ENCODE data around the gene PRR5L.

The PRR5L gene

GRCh38 chr11:36288442-36289225 lies 7.5 kb upstream of the PRR5L start:
- TF ChIP-seq BHLHE40 (IDR thresholded peaks at IDR 0.05; ENCODE audit: borderline replicate concordance) (no peak), FOXK2 (IDR thresholded peaks at IDR 0.05) (no peak), PKNOX1 (IDR thresholded peaks at IDR 0.05) (no peak), FOXA1 (IDR thresholded peaks at IDR 0.05) (no peak), FOXM1 (IDR thresholded peaks at IDR 0.05; ENCODE audit: borderline replicate concordance) (no peak), NFRKB (IDR thresholded peaks at IDR 0.05) (no peak), CTBP1 (IDR thresholded peaks at IDR 0.05; ENCODE audit: borderline replicate concordance) (no peak), SP1 (IDR thresholded peaks at IDR 0.05) (no peak), LEF1 (IDR thresholded peaks at IDR 0.05; ENCODE audit: borderline replicate concordance) (no peak), ARNT (IDR thresholded peaks at IDR 0.05) (no peak), HDGF (IDR thresholded peaks at IDR 0.05; ENCODE audit: borderline replicate concordance) (no peak), SUZ12 (IDR thresholded peaks at IDR 0.05) (no peak), ZNF384 (IDR thresholded peaks at IDR 0.05) (no peak), L3MBTL2 (conservative IDR thresholded peaks at IDR 0.05) (no peak), TARDBP (IDR thresholded peaks at IDR 0.05) (no peak), ELF4 (IDR thresholded peaks at IDR 0.05) (no peak)
- no peak for DNase-seq (ENCODE audit: extremely low spot score)
- ChIA-PET CTCF (interaction anchor here (0.6 to 1.7 kb wide), 3 partner anchors 21 to 204 kb away, joined by 3 to 7 read pairs (median 3); no protein-coding TSS in a partner anchor), POLR2A (no interaction called here)

GRCh38 chr11:36289226-36289852 lies 6.7 kb upstream of the PRR5L start, which contains the start of gene COMMD9:
TSS of gene COMMD9 (minus strand) at chr11:36289424. CDS start at chr11:36289412, 12 bp downstream.
- peak; percentile 95 for DNase-seq (ENCODE audit: extremely low spot score)
- POLR2A ChIA-PET = interaction anchor here (1.2 kb wide), 1 partner anchor 204 kb away, joined by 3 read pairs; no protein-coding TSS in a partner anchor
- TF ChIP-seq FOXK2 (IDR thresholded peaks at IDR 0.05) (no peak), PKNOX1 (IDR thresholded peaks at IDR 0.05) (peak; percentile 72), ELF4 (IDR thresholded peaks at IDR 0.05) (peak; percentile 70), ARNT (IDR thresholded peaks at IDR 0.05) (0 out of 2 replicates have a peak, but pooled peaks have one; percentile 33), HDGF (IDR thresholded peaks at IDR 0.05; ENCODE audit: borderline replicate concordance) (no peak), BHLHE40 (IDR thresholded peaks at IDR 0.05; ENCODE audit: borderline replicate concordance) (no peak), CTBP1 (IDR thresholded peaks at IDR 0.05; ENCODE audit: borderline replicate concordance) (peak; percentile 20; the same call in 1 of the 2 replicates), FOXA1 (IDR thresholded peaks at IDR 0.05) (no peak), LEF1 (IDR thresholded peaks at IDR 0.05; ENCODE audit: borderline replicate concordance) (no peak), NFRKB (IDR thresholded peaks at IDR 0.05) (peak; percentile 35; the same call in 1 of the 2 replicates)
- CTCF ChIA-PET = interaction anchor here (0.6 to 1.7 kb wide), 4 partner anchors 22 to 204 kb away, joined by 3 to 7 read pairs (median 4); no protein-coding TSS in a partner anchor

GRCh38 chr11:36292311-36292722 lies 3.8 kb upstream of the PRR5L start:
- peak; percentile 48 for DNase-seq (ENCODE audit: extremely low spot score)
- CTCF ChIA-PET = interaction anchor here (0.6 to 2.2 kb wide), 6 partner anchors 11 to 201 kb away, joined by 3 to 15 read pairs (median 4); no protein-coding TSS in a partner anchor
- POLR2A ChIA-PET = interaction anchor here (0.6 kb wide), 1 partner anchor 186 kb away, joined by 3 read pairs; no protein-coding TSS in a partner anchor
- TF ChIP-seq L3MBTL2 (conservative IDR thresholded peaks at IDR 0.05) (no peak), ARNT (IDR thresholded peaks at IDR 0.05) (no peak), PKNOX1 (IDR thresholded peaks at IDR 0.05) (no peak), FOXA1 (IDR thresholded peaks at IDR 0.05) (no peak), FOXK2 (IDR thresholded peaks at IDR 0.05) (no peak), BHLHE40 (IDR thresholded peaks at IDR 0.05; ENCODE audit: borderline replicate concordance) (no peak), NFRKB (IDR thresholded peaks at IDR 0.05) (no peak)

GRCh38 chr11:36296884-36297543 lies 926 bp downstream of the PRR5L start:
- TF ChIP-seq SP1 (IDR thresholded peaks at IDR 0.05) (no peak), TARDBP (IDR thresholded peaks at IDR 0.05) (no peak), CTBP1 (IDR thresholded peaks at IDR 0.05; ENCODE audit: borderline replicate concordance) (no peak), HDGF (IDR thresholded peaks at IDR 0.05; ENCODE audit: borderline replicate concordance) (no peak)
- ChIA-PET CTCF (no interaction called here), POLR2A (no interaction called here)
- no peak for DNase-seq (ENCODE audit: extremely low spot score)

GRCh38 chr11:36300650-36301049 lies 4.6 kb downstream of the PRR5L start:
- POLR2A ChIA-PET = no interaction called here
- CTCF ChIA-PET = interaction anchor here (0.6 kb wide), 1 partner anchor 76 kb away, joined by 3 read pairs; no protein-coding TSS in a partner anchor
- DNase-seq (ENCODE audit: extremely low spot score) = no peak
- no peak for TF ChIP-seq BHLHE40 (IDR thresholded peaks at IDR 0.05; ENCODE audit: borderline replicate concordance)
- TF ChIP-seq FOXA1 (IDR thresholded peaks at IDR 0.05) = no peak
- TF ChIP-seq ZNF384 (IDR thresholded peaks at IDR 0.05) = no peak
- TF ChIP-seq L3MBTL2 (conservative IDR thresholded peaks at IDR 0.05) = no peak
- no peak for TF ChIP-seq SUZ12 (IDR thresholded peaks at IDR 0.05)
- no peak for TF ChIP-seq PKNOX1 (IDR thresholded peaks at IDR 0.05)
- no peak for TF ChIP-seq FOXM1 (IDR thresholded peaks at IDR 0.05; ENCODE audit: borderline replicate concordance)

All from HEK293T (cell line).